ENCODE results near the gene IFNB1. TPM values are rescaled to one million over a fixed set of nuclear protein-coding genes. Genes with fewer than 3 reads are reported as not detected.
A peak's percentile ranks its signal among the peaks of the same experiment; 100 is the strongest.

The IFNB1 gene
- total RNA-seq, 1 donor from 2014 or later: not detected

DNA sequence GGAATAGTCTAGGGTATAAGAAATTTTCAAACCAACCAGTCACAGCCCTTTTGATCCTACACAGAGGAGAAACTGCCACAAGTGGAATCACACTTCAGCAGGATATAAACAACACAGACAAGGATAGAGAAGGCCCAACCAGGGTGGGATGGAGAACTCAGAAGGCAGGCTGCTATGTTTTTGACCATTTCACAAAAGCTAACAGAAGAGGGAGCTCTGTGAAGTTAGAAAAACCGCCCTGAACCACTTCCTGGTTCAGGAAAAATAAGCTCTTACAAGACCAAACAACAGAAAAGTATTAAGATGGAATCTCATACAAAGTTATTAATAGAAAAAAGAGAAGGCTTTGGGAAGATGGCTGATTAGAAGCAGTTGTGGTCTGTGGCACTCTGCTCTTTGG is 960 bp upstream of the IFNB1 start:
- Mint-ChIP-seq H3K27me3 (ENCODE audit: unreplicated experiment) (no peaks in the 10 kb centered on the region), H3K4me1 (ENCODE audit: unreplicated experiment) (peaks cover 41% of the 10 kb centered on the region), H3K27ac (ENCODE audit: unreplicated experiment) (peak overlapping the region; percentile 11), H3K4me3 (ENCODE audit: unreplicated experiment) (no peak overlapping the region), H3K36me3 (ENCODE audit: low read depth, unreplicated experiment) (no peaks in the 10 kb centered on the region), H3K9me3 (ENCODE audit: unreplicated experiment) (no peaks in the 10 kb centered on the region)
- DNase-seq (ENCODE audit: low spot score): no peak
- TF ChIP-seq, protein P1, sequence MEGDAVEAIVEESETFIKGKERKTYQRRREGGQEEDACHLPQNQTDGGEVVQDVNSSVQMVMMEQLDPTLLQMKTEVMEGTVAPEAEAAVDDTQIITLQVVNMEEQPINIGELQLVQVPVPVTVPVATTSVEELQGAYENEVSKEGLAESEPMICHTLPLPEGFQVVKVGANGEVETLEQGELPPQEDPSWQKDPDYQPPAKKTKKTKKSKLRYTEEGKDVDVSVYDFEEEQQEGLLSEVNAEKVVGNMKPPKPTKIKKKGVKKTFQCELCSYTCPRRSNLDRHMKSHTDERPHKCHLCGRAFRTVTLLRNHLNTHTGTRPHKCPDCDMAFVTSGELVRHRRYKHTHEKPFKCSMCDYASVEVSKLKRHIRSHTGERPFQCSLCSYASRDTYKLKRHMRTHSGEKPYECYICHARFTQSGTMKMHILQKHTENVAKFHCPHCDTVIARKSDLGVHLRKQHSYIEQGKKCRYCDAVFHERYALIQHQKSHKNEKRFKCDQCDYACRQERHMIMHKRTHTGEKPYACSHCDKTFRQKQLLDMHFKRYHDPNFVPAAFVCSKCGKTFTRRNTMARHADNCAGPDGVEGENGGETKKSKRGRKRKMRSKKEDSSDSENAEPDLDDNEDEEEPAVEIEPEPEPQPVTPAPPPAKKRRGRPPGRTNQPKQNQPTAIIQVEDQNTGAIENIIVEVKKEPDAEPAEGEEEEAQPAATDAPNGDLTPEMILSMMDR (IDR thresholded peaks at IDR 0.05; ENCODE audit: unreplicated experiment): no peak

DNA sequence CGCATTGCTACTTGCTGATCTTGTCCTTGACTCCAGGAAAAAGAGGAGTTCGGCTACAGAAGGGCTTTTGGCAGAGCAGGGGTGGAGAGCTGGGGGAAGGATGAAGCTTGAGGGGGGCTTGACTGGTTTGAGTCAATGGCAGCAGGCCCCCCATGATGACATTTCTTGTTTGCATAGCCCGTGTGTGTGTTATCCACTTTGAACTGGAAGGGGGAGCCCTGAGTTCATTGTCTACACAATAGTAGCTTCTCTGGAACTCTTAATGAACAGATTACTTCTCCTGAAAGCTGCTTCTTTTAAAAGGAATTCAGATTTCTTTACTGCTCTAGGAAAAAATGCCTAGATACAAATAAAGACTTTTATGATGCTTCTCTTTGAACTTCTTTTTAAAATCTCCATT is 2.3 kb downstream of the IFNB1 start:
- Mint-ChIP-seq H3K4me3 (ENCODE audit: unreplicated experiment) (no peak overlapping the region), H3K27ac (ENCODE audit: unreplicated experiment) (no peak overlapping the region)
- DNase-seq (ENCODE audit: low spot score): no peak

DNA sequence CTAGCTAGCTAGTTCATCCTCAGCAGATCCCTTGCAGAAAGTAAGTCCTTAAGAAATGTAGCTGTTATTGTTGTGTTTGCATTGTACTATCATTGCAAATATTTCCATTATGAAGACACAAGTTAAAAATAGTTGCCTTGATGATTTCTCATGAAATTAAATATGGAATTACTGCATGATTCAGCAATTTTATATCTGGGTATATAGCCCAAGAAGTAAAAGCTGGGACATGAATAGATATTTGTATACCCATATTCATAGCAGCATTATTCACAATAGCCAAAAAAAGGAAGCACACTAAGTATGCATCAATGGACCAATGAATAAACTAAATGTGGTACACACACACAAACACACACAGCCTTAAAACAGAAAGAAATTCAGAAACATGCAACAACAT is 6.8 kb downstream of the IFNB1 start:
- Mint-ChIP-seq H3K4me1 (ENCODE audit: unreplicated experiment) (peaks cover 42% of the 10 kb centered on the region), H3K4me3 (ENCODE audit: unreplicated experiment) (no peak overlapping the region), H3K36me3 (ENCODE audit: low read depth, unreplicated experiment) (no peaks in the 10 kb centered on the region), H3K27me3 (ENCODE audit: unreplicated experiment) (no peaks in the 10 kb centered on the region), H3K9me3 (ENCODE audit: unreplicated experiment) (no peaks in the 10 kb centered on the region), H3K27ac (ENCODE audit: unreplicated experiment) (peak overlapping the region; percentile 84)
- TF ChIP-seq, protein P1 (IDR thresholded peaks at IDR 0.05; ENCODE audit: unreplicated experiment): no peak
- DNase-seq (ENCODE audit: low spot score): no peak

More for the DNA sequence above, 2.3 kb downstream of the IFNB1 start:
- no peaks in the 10 kb centered on the region for H3K36me3 Mint-ChIP-seq (ENCODE audit: low read depth, unreplicated experiment)
- H3K9me3 Mint-ChIP-seq (ENCODE audit: unreplicated experiment): no peaks in the 10 kb centered on the region
- no peaks in the 10 kb centered on the region for H3K27me3 Mint-ChIP-seq (ENCODE audit: unreplicated experiment)
- peaks cover 27% of the 10 kb centered on the region for H3K4me1 Mint-ChIP-seq (ENCODE audit: unreplicated experiment)
- TF ChIP-seq, protein P1 (IDR thresholded peaks at IDR 0.05; ENCODE audit: unreplicated experiment): no peak

DNA sequence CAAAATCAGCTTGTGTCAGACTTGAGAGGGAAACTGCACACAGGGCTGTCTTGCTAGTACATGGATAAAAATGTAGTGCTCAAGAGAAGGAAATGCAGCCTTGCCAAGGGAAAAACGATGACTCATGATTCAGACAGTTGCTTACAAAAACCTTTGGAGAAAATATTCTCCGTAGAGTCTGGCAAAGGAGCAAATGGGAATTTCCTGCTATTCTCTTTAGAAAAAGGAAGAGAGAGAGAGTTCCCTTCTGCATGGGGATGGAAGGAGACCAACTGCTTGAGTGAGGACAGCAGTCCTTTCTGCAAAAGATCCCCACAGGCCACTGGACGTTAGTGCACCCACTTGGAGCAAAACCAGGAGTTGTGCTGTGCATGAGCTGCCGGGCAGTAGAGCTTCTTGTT is 7.6 kb downstream of the IFNB1 start:
- Mint-ChIP-seq H3K4me1 (ENCODE audit: unreplicated experiment) (peaks cover 37% of the 10 kb centered on the region), H3K4me3 (ENCODE audit: unreplicated experiment) (no peak overlapping the region), H3K36me3 (ENCODE audit: low read depth, unreplicated experiment) (no peaks in the 10 kb centered on the region), H3K27me3 (ENCODE audit: unreplicated experiment) (no peaks in the 10 kb centered on the region), H3K9me3 (ENCODE audit: unreplicated experiment) (no peaks in the 10 kb centered on the region), H3K27ac (ENCODE audit: unreplicated experiment) (peak overlapping the region; percentile 84)
- TF ChIP-seq, protein P1 (IDR thresholded peaks at IDR 0.05; ENCODE audit: unreplicated experiment): peak; percentile 35
- peak; percentile 47 for DNase-seq (ENCODE audit: low spot score)

DNA sequence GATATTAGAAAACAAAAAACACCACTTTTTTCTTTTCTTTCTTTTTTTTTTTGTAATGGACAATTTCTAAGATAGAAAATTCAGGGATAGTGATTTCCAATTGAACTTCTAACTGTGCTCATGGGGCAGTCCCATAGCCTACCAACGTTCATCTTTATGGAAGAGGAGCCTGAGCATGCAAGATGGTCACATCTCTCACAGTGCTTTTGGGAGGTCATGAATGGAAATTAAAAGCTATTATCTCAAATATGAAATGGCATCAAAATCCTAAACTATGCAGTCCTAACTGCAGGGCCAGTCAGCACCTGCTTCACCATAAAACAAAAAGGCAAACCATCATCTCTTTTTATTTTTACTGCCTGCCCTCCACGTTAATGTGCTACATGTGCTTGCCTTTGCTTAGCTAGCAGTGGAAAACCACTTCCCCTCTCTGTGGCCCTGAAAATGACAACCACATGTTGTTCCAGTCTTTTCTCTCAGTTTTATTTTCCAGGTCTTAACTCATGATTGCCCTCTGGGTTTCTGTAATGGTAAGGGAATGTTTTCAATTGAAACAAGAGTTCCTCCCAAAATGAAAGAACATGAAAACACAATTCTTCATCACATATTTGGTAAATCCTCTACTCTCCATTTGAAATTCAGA is 16.7 kb downstream of the IFNB1 start:
- no peaks in the 10 kb centered on the region for H3K9me3 Mint-ChIP-seq (ENCODE audit: unreplicated experiment)
- H3K4me1 Mint-ChIP-seq (ENCODE audit: unreplicated experiment): peaks cover 6% of the 10 kb centered on the region
- no peaks in the 10 kb centered on the region for H3K36me3 Mint-ChIP-seq (ENCODE audit: low read depth, unreplicated experiment)
- no peak overlapping the region for H3K4me3 Mint-ChIP-seq (ENCODE audit: unreplicated experiment)
- H3K27me3 Mint-ChIP-seq (ENCODE audit: unreplicated experiment): peaks cover 2% of the 10 kb centered on the region
- no peak for DNase-seq (ENCODE audit: low spot score)
- TF ChIP-seq, protein P1 (IDR thresholded peaks at IDR 0.05; ENCODE audit: unreplicated experiment): no peak
- H3K27ac Mint-ChIP-seq (ENCODE audit: unreplicated experiment): no peak overlapping the region

Data from endothelial cell (in vitro differentiated cells).